ENCODE measurements around the gene MYH16.
"Not testable (repeated sequence)": the region's sequence is repeated elsewhere in the genome, so short reads cannot be mapped to it uniquely, and the experiment has no call there.

MYH16 gene

GRCh38 chr7:99260395-99260794 lies 12.2 kb upstream of the MYH16 start:
- DNase-seq: no peak

GRCh38 chr7:99261646-99262045 lies 11.0 kb upstream of the MYH16 start:
- no peak for DNase-seq

- peak; percentile 58 for DNase-seq
Observed at GRCh38 chr7:99265848-99266480, 6.7 kb upstream of the MYH16 start.

- no peak for DNase-seq
Observed at GRCh38 chr7:99267481-99267840, 5.2 kb upstream of the MYH16 start.

- no peak for DNase-seq
Observed at GRCh38 chr7:99267841-99268576, 4.6 kb upstream of the MYH16 start.

DNA sequence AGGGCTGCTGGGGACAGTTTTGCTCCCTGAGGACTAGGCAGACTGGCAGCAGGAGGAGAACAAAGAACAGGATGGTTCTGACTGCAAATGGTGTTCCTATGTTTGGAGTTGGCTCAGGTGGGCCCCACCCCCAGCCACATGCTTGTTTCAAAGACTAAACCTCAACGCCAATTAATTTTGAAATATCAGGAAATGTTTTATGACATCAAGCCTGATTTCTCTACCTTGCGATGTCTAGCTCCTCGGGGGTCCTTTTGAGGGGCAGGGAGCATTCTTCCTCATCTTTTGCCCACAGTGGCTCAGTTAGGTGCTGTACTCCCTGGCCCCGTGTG lies 4.1 kb upstream of the MYH16 start:
- DNase-seq: no peak

GRCh38 chr7:99270702-99271101 lies 1.9 kb upstream of the MYH16 start:
- no peak for DNase-seq

GRCh38 chr7:99273561-99273960 lies 922 bp downstream of the MYH16 start:
- not testable (repeated sequence) for DNase-seq

DNA sequence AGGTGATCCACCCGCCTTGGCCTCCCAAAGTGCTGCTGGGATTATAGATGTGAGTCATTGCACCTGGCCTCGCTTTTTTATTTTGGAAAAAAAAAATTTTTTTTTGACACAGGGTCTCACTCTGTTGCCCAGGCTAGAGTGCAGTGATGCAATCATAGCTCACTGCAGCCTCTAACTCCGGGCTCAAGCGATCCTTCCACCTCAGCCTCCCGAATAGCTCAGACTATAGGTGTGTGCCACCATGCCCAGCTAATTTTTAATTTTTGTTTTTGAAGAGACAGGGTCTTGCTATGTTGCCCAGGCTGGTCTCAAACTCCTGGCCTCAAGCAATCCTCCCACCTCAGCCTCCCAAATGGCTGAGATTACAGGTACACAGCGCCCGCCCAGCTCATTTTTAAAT lies 2.3 kb downstream of the MYH16 start:
- not testable (repeated sequence) for DNase-seq

DNA sequence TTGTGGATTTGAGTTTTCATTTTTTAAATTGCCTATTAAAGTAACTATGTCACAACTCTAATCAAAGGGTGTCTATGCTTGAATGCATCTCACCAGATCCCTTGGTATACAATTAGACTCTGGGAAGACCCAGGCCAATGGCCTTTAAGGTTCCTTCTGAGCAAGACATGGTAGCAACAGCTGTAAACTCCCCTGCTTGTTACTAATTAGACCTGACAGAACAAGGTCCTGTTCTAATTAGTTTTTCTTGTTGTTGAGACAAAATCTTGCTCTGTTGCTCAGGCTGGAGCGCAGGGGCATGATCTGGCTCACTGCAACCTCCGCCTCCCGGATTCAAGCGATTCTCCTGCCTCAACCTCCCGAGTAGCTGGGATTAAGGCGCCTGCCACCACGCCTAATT lies 2.9 kb downstream of the MYH16 start:
- DNase-seq: no peak

DNA sequence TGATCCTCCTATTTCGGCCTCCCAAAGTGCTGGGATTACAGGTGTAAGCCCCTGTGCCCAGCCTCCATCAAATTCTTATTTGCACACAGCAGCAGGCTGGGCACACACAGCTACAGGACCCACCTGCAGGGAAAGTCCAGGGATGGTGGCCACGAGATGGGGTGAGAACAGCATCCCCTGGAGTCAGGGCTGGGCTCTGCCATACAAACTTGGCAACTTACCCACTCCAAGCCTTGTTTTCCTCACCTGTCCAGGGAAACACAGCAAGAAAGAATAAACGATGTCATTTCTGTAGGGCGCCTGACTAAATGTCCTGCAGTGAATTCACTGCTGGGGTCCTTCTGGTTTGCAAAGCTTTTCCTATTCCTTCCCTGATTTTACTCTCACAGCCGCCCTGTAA lies 5.5 kb downstream of the MYH16 start:
- no peak for DNase-seq

- DNase-seq: not testable (repeated sequence)
Observed at GRCh38 chr7:99284165-99284564, 11.5 kb downstream of the MYH16 start.

DNA sequence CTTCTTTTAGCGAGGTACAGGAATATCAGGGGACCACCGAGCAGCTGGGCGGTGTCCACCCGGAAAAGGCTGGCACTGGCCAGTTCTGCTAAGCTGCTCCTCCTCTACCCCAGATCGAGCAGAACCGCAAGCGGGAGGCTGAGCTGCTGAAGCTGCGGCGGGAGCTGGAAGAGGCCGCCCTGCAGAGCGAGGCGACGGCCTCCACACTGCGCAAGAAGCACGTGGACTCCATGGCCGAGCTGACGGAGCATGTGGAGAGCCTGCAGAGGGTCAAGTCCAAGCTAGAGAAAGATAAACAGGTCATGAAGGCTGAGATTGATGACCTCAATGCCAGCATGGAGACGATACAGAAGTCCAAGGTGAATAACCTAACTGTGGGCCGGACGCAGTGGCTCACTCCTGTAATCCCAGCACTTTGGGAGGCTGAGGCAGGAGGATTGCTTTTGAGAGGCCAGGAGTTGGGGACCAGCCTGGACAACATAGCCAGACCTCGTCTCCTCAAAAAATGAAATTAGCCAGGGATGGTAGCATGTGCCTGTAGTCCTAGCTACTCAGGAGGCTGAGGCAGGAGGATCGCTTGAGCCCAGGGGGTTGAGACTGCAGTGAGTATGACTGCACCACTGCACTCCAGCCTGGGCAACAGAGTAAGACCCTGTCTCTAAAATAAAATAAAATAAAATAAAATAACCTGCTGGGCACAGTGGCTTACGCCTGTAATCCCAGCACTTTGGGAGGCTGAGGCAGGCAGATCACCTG lies 15.3 kb downstream of the MYH16 start:
- no peak for DNase-seq

- no peak for DNase-seq
Observed at GRCh38 chr7:99289185-99289584, 16.5 kb downstream of the MYH16 start.

GRCh38 chr7:99290148-99290547 lies 17.5 kb downstream of the MYH16 start:
- not testable (repeated sequence) for DNase-seq

- no peak for DNase-seq
Observed at GRCh38 chr7:99290980-99291607, 18.5 kb downstream of the MYH16 start.

- DNase-seq: no peak
Observed at GRCh38 chr7:99292127-99292526, 19.5 kb downstream of the MYH16 start.

- DNase-seq: no peak
Observed at GRCh38 chr7:99293167-99293566, 20.5 kb downstream of the MYH16 start.

DNA sequence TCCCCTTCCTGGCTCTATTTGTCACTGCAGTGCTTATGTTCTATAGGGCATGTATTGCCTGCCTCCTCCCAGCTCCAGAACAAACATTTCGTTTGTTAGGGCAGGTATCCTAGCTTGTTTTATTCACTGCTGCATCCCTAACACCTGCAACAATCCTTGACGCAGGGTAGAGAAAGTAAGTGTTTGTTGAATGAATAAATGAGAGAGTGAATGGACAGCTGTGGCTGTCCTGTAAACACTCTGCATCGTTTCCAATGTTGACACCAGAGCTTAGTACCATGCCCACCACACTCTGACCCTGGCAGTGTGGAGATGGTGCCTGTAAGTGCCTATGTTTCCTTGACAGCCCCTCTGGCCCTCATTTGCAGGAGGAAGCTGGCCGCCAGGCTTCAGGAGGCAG lies 21.0 kb downstream of the MYH16 start:
- no peak for DNase-seq

DNA sequence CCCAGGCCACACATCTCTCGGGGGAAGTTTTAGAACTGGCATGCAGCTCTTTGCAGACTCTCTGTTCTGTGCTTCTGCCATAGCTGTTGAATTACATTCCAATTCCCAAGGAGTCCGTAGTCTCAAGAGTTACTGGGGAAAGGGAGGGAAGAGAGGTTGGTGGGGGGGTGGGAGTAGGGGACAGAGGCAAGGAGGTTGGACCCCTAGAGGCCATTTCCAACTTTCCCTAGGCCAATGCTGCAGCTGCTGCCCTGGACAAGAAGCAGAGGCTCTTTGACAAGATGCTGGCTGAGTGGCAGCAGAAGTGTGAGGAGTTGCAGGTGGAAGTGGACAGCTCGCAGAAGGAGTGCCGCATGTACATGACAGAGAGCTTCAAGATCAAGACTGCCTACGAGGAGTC lies 23.8 kb downstream of the MYH16 start:
- no peak for DNase-seq

DNA sequence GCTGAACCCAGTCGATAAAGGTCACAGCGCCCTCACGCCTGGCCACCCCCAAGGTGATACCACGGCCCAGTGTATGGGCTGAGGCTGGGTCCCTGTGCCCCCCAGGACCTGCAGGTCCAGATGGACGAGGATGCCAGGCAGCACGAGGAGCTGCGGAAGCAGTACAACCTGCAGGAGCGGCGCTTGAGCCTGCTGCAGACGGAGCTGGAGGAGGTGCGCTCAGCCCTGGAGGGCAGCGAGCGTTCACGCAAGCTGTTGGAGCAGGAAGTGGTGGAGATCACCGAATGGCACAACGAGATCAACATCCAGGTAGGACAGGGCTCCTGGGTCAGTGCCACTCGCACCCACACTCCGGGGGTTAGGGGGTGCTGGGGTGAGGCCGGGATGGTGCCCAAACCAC lies 28.9 kb downstream of the MYH16 start:
- no peak for DNase-seq

DNA sequence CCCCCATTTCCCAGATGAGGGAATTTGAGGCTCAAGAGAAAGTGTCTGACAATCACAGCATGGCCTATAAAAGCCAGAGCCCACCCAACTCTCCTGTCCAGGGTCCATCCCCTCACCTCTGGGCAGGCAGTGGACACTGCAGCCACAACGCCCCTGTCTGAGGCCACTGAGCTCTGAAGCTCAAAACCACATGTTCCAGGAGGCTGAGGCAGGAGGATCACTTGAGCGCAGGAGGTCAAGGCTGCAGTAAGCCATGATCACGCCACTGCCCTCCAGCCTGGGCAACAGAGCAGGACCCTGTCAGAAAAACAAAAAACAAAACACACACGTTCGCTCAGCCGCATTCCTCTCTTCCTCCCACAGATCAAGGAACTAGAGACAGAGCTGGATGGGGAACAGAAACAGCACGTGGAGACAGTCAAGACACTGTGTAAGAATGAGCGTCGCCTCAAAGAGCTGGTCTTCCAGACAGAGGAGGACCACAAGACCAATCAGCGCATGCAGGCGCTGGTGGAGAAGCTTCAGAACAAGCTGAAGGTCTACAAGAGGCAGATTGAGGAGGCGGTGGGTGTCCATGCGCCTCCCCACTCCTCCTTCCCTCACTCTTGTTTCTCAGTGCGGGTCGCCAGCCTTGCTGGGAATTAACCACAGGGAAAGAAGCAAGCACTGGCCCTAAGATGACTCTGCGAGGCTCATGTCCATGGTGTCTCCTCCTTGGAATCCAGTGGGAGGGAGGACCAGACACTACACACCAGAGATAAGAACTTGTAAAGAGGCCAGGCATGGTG lies 33.0 kb downstream of the MYH16 start:
- DNase-seq: no peak
